Superior temporal gyrus (tissue), 1 donor: ENCODE data around the gene ASAP3.

ENCODE experiments used
- DNase-seq: peaks from one replicate; pipeline ENCODE4 v3.0.0-alpha.2; 2016; ENCODE audit errors: extremely low spot score

Gene ASAP3

GRCh38 chr1:23449306-23449705, 34.7 kb downstream of the ASAP3 start:
- no peak for DNase-seq

DNA sequence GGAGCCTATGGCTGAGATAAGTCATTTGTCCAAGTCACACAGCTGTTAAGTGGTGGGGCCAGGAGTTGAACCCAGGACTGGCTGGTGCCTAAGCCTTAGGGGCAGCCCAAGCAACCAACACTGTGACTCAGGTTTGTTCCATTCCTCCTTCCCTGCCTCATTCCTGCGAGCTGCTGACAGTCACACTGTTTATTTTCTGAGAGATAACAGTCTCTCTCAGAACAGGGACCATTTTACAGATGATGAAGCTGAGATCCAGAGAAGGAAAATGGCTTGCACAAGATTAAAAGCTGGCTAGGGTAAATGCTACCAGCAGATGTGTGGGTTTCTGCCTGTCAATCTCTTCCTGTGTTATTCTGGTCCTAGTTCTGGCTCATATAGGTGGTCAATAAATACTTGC, 35.1 kb downstream of the ASAP3 start:
- no peak for DNase-seq

DNA sequence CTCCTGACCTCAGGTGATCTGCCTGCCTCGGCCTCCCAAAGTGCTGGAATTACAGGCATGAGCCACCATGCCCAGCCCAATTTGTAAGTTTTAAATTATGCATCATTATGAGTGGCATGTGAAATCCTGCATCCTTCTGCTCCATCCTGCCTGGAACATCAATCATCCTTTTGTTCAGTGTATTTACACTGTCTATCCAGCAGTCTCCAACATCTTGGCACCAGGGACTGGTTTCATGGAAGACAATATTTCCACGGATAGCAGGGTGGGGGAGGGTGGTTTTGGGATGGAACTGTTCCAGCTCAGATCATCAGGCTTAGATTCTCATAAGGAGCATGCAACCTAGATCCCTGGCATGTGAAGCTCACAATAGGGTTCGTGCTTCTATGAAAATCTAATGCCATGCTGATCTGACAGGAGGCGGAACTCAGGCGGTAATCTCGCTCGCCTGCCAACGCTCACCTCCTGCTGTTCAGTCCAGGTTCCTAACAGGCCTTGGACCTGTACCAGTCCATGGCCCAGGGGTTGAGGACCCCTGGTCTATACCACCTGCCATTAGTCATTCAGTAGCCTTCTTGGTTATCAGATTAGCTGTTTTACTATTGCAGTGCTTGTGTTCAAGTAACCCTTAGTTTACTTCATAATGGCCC, 37.2 kb downstream of the ASAP3 start:
- DNase-seq: no peak

- no peak for DNase-seq
These were observed 39.2 kb downstream of the ASAP3 start for GRCh38 chr1:23444596-23445390.

DNA sequence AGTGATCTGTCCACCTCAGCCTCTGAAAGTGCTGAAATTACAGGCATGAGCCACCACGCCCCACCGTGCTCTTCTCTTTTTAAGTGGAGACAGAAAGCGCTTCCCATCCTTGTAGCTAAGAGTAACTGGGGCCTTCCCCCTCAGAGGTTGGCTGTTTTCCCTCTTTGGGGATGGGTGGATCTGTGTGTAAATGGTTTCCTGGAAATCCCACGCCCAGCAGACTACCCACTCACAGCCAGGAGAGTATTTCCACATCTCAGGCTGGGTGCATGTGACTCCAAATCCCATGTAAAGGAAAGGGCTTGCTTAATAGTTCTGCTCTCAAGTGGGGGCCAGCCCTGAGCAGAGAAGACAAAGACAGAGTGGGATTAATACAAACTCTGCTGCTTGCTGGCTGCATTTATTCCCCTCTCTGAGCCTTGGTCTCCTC, 39.9 kb downstream of the ASAP3 start:
- no peak for DNase-seq

GRCh38 chr1:23442751-23443150, 41.2 kb downstream of the ASAP3 start:
- no peak for DNase-seq

DNA sequence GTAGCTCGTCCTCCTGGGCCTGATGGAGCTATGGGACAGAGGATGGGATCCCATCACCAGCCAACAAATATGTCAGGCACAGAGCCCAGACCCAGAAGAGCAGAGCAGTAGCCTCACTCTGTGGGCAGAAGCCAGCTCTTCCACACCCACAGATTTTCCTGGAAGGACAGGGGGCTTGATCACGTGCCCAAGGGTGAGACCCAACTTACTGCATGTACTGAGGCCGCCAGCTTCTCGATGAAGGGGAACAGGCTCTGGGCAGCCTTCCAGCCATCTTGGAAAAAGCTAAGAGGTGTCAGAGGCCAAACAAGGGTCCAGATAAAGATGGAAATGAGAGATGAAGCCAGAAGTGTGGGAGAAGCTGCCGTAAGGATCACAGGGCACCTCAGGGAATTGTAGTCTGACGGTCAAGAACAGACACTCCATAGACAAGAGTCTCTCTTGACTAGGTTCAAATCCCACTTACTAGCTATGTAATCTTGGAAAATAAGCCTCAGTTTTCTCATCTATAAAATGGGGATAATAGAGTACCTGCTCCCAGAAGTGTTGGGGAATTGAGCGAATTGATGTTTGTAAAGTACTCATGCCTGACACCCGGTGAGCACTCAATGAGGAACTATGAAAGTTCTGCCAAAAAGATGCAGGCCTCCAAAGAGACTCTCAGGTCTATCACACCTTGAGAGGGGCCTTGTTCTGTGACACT, 42.4 kb downstream of the ASAP3 start:
- DNase-seq: no peak

GRCh38 chr1:23438545-23438944, 45.4 kb downstream of the ASAP3 start:
- DNase-seq: no peak

DNA sequence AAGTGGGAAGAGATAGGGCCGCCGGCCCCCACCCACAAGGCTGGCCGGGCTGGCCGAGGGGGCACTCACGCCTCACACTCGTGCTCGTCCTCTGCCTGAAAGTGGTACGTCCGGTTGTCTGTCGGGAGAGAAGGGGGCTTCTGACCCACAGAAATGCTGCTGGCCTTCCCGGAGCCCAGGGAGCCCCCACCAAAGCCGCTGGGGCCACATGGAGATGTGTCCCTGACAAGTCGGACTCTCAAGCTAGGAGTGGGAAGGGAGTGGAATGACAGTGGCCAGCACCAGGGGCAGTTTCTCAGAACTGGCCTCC, 46.7 kb downstream of the ASAP3 start:
- no peak for DNase-seq

GRCh38 chr1:23436520-23437354, 47.2 kb downstream of the ASAP3 start:
- DNase-seq: no peak

DNA sequence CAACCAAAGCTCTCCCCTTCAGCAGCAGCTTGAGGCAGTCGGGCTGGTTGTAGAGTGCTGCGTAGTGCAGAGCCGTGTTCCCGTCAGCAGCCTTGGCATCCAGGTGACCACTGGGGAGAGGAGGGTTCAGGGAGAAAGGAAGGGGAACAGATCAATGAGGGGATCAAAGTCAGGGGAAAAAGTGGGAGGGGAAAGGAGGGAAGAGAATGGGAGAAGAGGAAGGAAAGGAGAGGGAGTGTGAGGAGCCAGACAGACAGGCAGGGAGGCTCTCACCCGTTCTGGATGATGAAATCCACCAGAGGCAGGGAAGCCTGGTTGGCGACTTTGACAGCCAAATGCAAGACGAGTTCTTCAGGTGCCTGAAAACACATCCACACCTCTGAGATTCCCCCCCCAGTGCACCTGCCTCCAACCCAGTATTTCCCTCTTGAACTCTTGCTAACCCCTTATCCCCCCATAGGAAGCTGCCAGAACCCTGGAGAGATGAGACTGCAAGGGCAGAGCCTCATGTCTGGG, 49.7 kb downstream of the ASAP3 start:
- no peak for DNase-seq

- DNase-seq: no peak
These were observed 50.9 kb downstream of the ASAP3 start for GRCh38 chr1:23433122-23433521.

DNA sequence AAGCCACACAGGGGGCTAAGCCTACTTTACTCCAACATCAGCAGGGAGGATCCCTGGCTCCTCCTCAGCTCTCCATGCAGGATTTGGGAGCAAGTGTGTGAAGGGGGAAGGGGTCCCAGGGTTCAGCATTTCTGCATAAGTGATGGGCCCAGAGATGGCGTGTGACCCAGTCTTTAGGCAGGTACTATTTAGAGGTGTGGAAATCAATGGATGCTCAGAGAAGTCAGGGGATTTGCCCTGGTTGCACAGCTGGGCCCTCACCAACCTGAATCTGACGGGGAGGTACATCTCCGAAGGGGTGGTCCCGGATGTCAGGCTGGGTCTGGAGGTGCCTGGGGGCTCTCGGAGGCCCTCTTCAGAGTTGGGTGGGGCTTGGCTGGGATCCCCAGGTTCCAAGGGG, 52.5 kb downstream of the ASAP3 start:
- DNase-seq: no peak

GRCh38 chr1:23430803-23431202, 53.2 kb downstream of the ASAP3 start:
- DNase-seq: no peak

- no peak for DNase-seq
These were observed 55.7 kb downstream of the ASAP3 start for GRCh38 chr1:23428136-23428905.

DNA sequence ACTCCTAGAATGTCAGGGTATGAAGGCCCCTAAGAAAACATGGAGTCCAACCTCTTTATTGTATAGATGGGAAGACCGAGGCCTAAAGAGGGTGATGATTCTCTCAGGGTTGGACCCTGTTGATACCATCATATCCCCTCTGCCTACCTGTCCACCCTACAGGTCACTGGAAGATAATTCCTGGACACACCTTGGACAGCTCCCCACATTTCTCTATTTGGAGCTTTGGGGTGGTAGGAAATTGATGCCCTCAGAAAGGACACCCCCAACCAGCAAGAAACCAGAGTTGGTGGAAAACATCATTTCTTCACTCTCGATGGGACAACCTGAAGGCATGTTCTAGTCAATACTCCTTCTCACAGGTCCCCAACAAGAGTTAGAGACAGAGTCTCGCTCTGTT, 56.4 kb downstream of the ASAP3 start:
- no peak for DNase-seq

GRCh38 chr1:23426828-23427227, 57.2 kb downstream of the ASAP3 start:
- DNase-seq: no peak

- DNase-seq: no peak
These were observed 58.8 kb downstream of the ASAP3 start for GRCh38 chr1:23425193-23425494.

GRCh38 chr1:23424293-23425192, 59.4 kb downstream of the ASAP3 start, which contains the start of gene TCEA3:
Gene TCEA3 (minus strand): TSS chr1:23424748. CDS start chr1:23424633, 115 bp downstream.
- no peak for DNase-seq
